Small intestine (tissue), 7 donors: ENCODE data around the gene PAPPA. TPM values are rescaled to one million over a fixed set of nuclear protein-coding genes. Genes with fewer than 3 reads are reported as not detected.

Experiments used
- DNase-seq, 2 donors: peaks; one replicate each; pipeline versions ENCODE4 v3.0.0 to v3.0.0-alpha.2; 2013
- FAIRE-seq: peaks from 2 replicates; lab custom pipeline; 2012; peaks lifted over from hg19 to GRCh38; lab: Jason Lieb, UNC
- H3K27ac ChIP-seq, 3 donors: one replicate each; pipeline ENCODE4 v1.5.1; 2013; ENCODE audit warnings: low read length in 2 of 3, mild to moderate bottlenecking in 2 of 3, control low read depth in 1 of 3, inconsistent platforms in 1 of 3, low read depth in 1 of 3, moderate library complexity in 1 of 3
- H3K27me3 ChIP-seq, 3 donors: one replicate each; pipeline ENCODE4 v1.6.1; 2013; ENCODE audit warnings: low read length in 3 of 3, inconsistent platforms in 1 of 3; ENCODE audit not compliant: control insufficient read depth in 3 of 3, insufficient read depth in 3 of 3
- H3K36me3 ChIP-seq, 3 donors: one replicate each; pipeline ENCODE4 v1.6.1; 2013; ENCODE audit warnings: low read length in 3 of 3, inconsistent platforms in 1 of 3, low read depth in 1 of 3, mild to moderate bottlenecking in 1 of 3, moderate library complexity in 1 of 3; ENCODE audit not compliant: control insufficient read depth in 3 of 3, insufficient read depth in 2 of 3
- H3K4me1 ChIP-seq, 3 donors: one replicate each; pipeline ENCODE4 v1.6.1; 2013; ENCODE audit warnings: low read length in 2 of 3, inconsistent platforms in 1 of 3, low read depth in 1 of 3, mild to moderate bottlenecking in 1 of 3, moderate library complexity in 1 of 3; ENCODE audit not compliant: control insufficient read depth in 3 of 3, insufficient read depth in 2 of 3
- H3K4me3 ChIP-seq, 3 donors: one replicate each; pipeline ENCODE4 v1.5.1; 2013; ENCODE audit warnings: low read length in 3 of 3, control low read depth in 1 of 3, inconsistent platforms in 1 of 3, low read depth in 1 of 3, mild to moderate bottlenecking in 1 of 3, moderate library complexity in 1 of 3
- H3K9me3 ChIP-seq, 2 donors: one replicate each; pipeline ENCODE4 v1.6.1; 2013; ENCODE audit warnings: low read depth in 1 of 2, low read length in 1 of 2; ENCODE audit not compliant: control insufficient read depth in 2 of 2, insufficient read depth in 1 of 2
- WGBS, 3 donors: extraction: QIAGEN DNeasy Blood & Tissue Kit; methylation state at CpG; one replicate each; pipeline ENCODE4 v1.1.7; 2013; 5-methylcytosine and 5-hydroxymethylcytosine counted together
- polyA plus RNA-seq, 4 donors: library from polyadenylated mRNA; stranded (reverse) in 3 of 4; unstranded in 1 of 4; fragments of 200-250 nt in 3 of 4; fragments of 120-200 nt in 1 of 4; gene quantifications; one replicate each; pipeline versions ENCODE4 v1.2.1 to v1.2.3, GENCODE V29; 2013
- donor health status: healthy with polysubstance abuse.
- donor health status: control.
- donor health status: control.
- donor health status: Bipolar disorder and iron deficiency.
- donor health status: healthy.

The PAPPA gene
- polyA plus RNA-seq, 4 donors: 0.27 to 1.2 (median 0.88) TPM; not detected in 1

GRCh38 chr9:116303886-116304538 lies 150.4 kb downstream of the PAPPA start:
- no peaks in the 10 kb centered on the region for H3K36me3 ChIP-seq
- H3K4me1 ChIP-seq: no peaks in the 10 kb centered on the region
- no peak for FAIRE-seq
- WGBS, 3 donors: 56 to 69% (median 64%) methylated on average over 3 of the region's 3 CpGs
- H3K9me3 ChIP-seq: no peaks in the 10 kb centered on the region
- H3K27ac ChIP-seq: no peak overlapping the region
- no peak overlapping the region for H3K4me3 ChIP-seq
- no peak for DNase-seq
- peaks cover 0 to 2% (median 0%) of the 10 kb centered on the region in 3 donors for H3K27me3 ChIP-seq

GRCh38 chr9:116304761-116305160 lies 151.2 kb downstream of the PAPPA start:
- no peaks in the 10 kb centered on the region for H3K9me3 ChIP-seq
- FAIRE-seq (no peak), DNase-seq (no peak)
- no peak overlapping the region for H3K27ac ChIP-seq
- peaks cover 0 to 2% (median 0%) of the 10 kb centered on the region in 3 donors for H3K27me3 ChIP-seq
- no peak overlapping the region for H3K4me3 ChIP-seq
- WGBS, 3 donors: 54 to 74% (median 70%) methylated on average over 5 of the region's 5 CpGs
- no peaks in the 10 kb centered on the region for H3K4me1 ChIP-seq
- H3K36me3 ChIP-seq: no peaks in the 10 kb centered on the region

- WGBS, 3 donors: 55 to 66% (median 63%) methylated on average over 4 of the region's 4 CpGs
- H3K27ac ChIP-seq: no peak overlapping the region
- H3K4me1 ChIP-seq: no peaks in the 10 kb centered on the region
- H3K36me3 ChIP-seq: no peaks in the 10 kb centered on the region
- no peak overlapping the region for H3K4me3 ChIP-seq
- no peak for DNase-seq
- no peaks in the 10 kb centered on the region for H3K9me3 ChIP-seq
- no peaks in the 10 kb centered on the region for H3K27me3 ChIP-seq
- no peak for FAIRE-seq
Observed at GRCh38 chr9:116308076-116308475, 154.5 kb downstream of the PAPPA start.

- Histone ChIP-seq H3K36me3 (no peaks in the 10 kb centered on the region), H3K27ac (no peak overlapping the region), H3K9me3 (no peaks in the 10 kb centered on the region), H3K4me1 (no peaks in the 10 kb centered on the region), H3K4me3 (no peak overlapping the region), H3K27me3 (no peaks in the 10 kb centered on the region)
- FAIRE-seq: no peak
- DNase-seq: no peak
- WGBS, 3 donors: 60 to 87% (median 77%) methylated on average over 3 of the region's 3 CpGs
Observed at GRCh38 chr9:116309900-116310611, 156.5 kb downstream of the PAPPA start.

GRCh38 chr9:116312221-116312620 lies 158.6 kb downstream of the PAPPA start:
- FAIRE-seq: no peak

GRCh38 chr9:116313638-116314037 lies 160.0 kb downstream of the PAPPA start:
- Histone ChIP-seq H3K27ac (no peak overlapping the region), H3K9me3 (no peaks in the 10 kb centered on the region), H3K4me1 (no peaks in the 10 kb centered on the region), H3K27me3 (no peaks in the 10 kb centered on the region), H3K4me3 (no peak overlapping the region), H3K36me3 (no peaks in the 10 kb centered on the region)
- WGBS, 3 donors: 83 to 87% (median 86%) methylated on average over 3 of the region's 3 CpGs
- DNase-seq (no peak), FAIRE-seq (no peak)

More at GRCh38 chr9:116312221-116312620, 158.6 kb downstream of the PAPPA start:
- H3K27me3 ChIP-seq: no peaks in the 10 kb centered on the region
- H3K9me3 ChIP-seq: no peaks in the 10 kb centered on the region
- H3K4me1 ChIP-seq: no peaks in the 10 kb centered on the region
- no peak for DNase-seq
- H3K4me3 ChIP-seq: no peak overlapping the region
- H3K36me3 ChIP-seq: no peaks in the 10 kb centered on the region
- 69 to 90% (median 83%) methylated on average over 2 of the region's 2 CpGs for WGBS, 3 donors
- no peak overlapping the region for H3K27ac ChIP-seq

GRCh38 chr9:116316246-116316645 lies 162.7 kb downstream of the PAPPA start:
- FAIRE-seq: no peak
- 78 to 84% (median 82%) methylated on average over 2 of the region's 2 CpGs for WGBS, 3 donors
- H3K27ac ChIP-seq: no peak overlapping the region

GRCh38 chr9:116317503-116317902 lies 163.9 kb downstream of the PAPPA start:
- FAIRE-seq: no peak
- H3K27ac ChIP-seq: no peak overlapping the region
- whole genome bisulfite sequencing, 3 donors: 68 to 81% (median 76%) methylated on average over 2 of the region's 2 CpGs

More at GRCh38 chr9:116316246-116316645, 162.7 kb downstream of the PAPPA start:
- Histone ChIP-seq H3K9me3 (no peaks in the 10 kb centered on the region), H3K36me3 (no peaks in the 10 kb centered on the region), H3K4me3 (no peak overlapping the region), H3K4me1 (no peaks in the 10 kb centered on the region), H3K27me3 (no peaks in the 10 kb centered on the region)
- DNase-seq: no peak

More at GRCh38 chr9:116317503-116317902, 163.9 kb downstream of the PAPPA start:
- Histone ChIP-seq H3K4me1 (no peaks in the 10 kb centered on the region), H3K9me3 (no peaks in the 10 kb centered on the region), H3K36me3 (no peaks in the 10 kb centered on the region), H3K4me3 (no peak overlapping the region), H3K27me3 (no peaks in the 10 kb centered on the region)
- no peak for DNase-seq
